Fibroblast of villous mesenchyme (primary cell): ENCODE measurements around the gene MIDN. TPM values are rescaled to one million over a fixed set of nuclear protein-coding genes. Genes with fewer than 3 reads are reported as not detected.
"Not testable (repeated sequence)": the region's sequence is repeated elsewhere in the genome, so short reads cannot be mapped to it uniquely, and the experiment has no call there.

Experiments used
- DNase-seq: peaks from one replicate; pipeline ENCODE4 v3.0.0-alpha.2; 2010; ENCODE audit warnings: low read depth
- H3K4me3 ChIP-seq: 2 replicates; pipeline ENCODE4 v1.5.1; 2011; ENCODE audit warnings: low read depth, mild to moderate bottlenecking, low read length
- CTCF ChIP-seq: IDR thresholded peaks from 2 replicates; pipeline ENCODE4 v1.5.1; 2012; ENCODE audit warnings: low read depth, mild to moderate bottlenecking, low read length; ENCODE audit not compliant: insufficient read depth
- total RNA-seq: library from RNA; depleted of rRNA; stranded (reverse); fragments of >200 nt; gene quantifications from 2 replicates; pipeline ENCODE4 v1.2.3, GENCODE V29; 2012

The MIDN gene
- 14.2 and 15.5 TPM in 2 replicates for total RNA-seq

DNA sequence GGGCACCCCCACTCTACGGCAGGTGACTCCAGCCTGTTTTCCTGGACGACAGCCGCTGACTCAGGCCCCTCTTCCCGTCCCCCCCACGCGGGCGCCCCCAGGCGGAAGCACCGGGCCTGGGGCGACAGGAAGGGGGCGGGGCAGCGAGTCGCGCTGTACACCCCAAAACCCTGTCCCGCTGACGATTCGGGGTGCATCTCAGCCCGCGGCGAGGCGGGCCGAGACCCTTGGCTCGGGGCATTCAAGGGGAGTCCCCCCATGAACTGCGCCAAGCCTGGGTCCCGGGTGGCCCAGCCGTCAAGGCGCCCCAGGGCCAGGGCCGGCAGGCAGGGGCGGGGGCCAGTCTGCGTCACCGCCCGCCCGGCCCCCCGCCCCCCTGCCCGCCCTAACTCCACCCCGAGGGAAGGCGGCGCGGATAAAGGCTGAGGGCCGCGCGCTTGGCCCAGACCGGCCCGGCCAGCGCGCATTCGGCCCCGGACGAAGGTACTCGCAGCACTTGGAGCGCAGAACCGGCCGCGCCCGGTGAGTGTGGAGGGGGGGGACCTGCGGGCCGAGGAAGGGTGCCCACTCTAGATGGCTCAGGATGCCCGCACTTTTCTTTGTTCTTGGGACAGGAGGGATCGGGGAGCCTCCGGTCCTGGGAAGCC lies at the start of gene MIDN:
TSS of gene MIDN (plus strand) at position 445 of the 647 bp plus-strand sequence. CDS start 1,714 bp downstream, outside the sequence.
- H3K4me3 ChIP-seq: peak within 1 kb of the TSS; percentile 75
- DNase-seq: peak; percentile 91
- peak; percentile 28 for TF ChIP-seq CTCF

- TF ChIP-seq CTCF: no peak
- no peak for DNase-seq
Measured at GRCh38 chr19:1199531-1199930, 48.9 kb upstream of the MIDN start.

GRCh38 chr19:1200614-1201013 lies 47.8 kb upstream of the MIDN start:
- not testable (repeated sequence) for DNase-seq, H3K4me3 ChIP-seq

More at GRCh38 chr19:1199531-1199930, 48.9 kb upstream of the MIDN start:
- no peak overlapping the region for H3K4me3 ChIP-seq

GRCh38 chr19:1205114-1206099 lies 43.0 kb upstream of the MIDN start, which contains the start of gene STK11:
Gene STK11 (plus strand): TSS chr19:1205778. CDS start chr19:1206914, 1,136 bp downstream.
- no peak for TF ChIP-seq CTCF
- H3K4me3 ChIP-seq: peak within 1 kb of the TSS; percentile 80
- peak; percentile 98 for DNase-seq

GRCh38 chr19:1206150-1206863 lies 42.1 kb upstream of the MIDN start:
- no peak for DNase-seq
- peak overlapping the region; percentile 80 for H3K4me3 ChIP-seq
- no peak for TF ChIP-seq CTCF

GRCh38 chr19:1206864-1207450 lies 41.4 kb upstream of the MIDN start:
- peak overlapping the region; percentile 80 for H3K4me3 ChIP-seq
- no peak for TF ChIP-seq CTCF
- DNase-seq: no peak

DNA sequence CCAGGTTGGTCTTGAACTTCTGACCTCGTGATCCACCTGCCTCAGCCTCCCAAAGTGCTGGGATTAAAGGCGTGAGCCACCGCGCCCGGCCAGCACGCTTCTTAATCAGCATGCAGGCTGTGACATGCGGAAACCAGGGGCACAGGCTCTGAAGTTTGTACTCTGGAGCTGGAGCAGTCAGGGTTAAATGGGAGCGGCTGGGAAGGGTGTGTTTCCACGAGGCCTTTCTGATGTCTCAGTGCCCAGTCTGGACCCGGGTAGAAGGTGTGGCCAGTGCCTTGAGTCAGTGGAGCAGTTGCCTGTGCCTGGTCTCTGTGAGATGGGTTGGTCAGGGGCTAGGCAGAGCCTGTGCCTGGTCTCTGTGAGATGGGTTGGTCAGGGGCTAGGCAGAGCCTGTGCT lies 39.6 kb upstream of the MIDN start:
- not testable (repeated sequence) for DNase-seq
- H3K4me3 ChIP-seq: peak overlapping the region; percentile 23
